Glomerular visceral epithelial cell (primary cell): Measurements from ENCODE around the gene EMX2.

Experiments
- DNase-seq: peaks from one replicate; pipeline ENCODE4 v3.0.0-alpha.2; 2016; ENCODE audit errors: extremely low spot score

Gene EMX2

GRCh38 chr10:117544711-117545140 lies 2.2 kb downstream of the EMX2 start:
- DNase-seq: no peak

- DNase-seq: no peak
Measured at GRCh38 chr10:117545141-117546019, 2.8 kb downstream of the EMX2 start.

DNA sequence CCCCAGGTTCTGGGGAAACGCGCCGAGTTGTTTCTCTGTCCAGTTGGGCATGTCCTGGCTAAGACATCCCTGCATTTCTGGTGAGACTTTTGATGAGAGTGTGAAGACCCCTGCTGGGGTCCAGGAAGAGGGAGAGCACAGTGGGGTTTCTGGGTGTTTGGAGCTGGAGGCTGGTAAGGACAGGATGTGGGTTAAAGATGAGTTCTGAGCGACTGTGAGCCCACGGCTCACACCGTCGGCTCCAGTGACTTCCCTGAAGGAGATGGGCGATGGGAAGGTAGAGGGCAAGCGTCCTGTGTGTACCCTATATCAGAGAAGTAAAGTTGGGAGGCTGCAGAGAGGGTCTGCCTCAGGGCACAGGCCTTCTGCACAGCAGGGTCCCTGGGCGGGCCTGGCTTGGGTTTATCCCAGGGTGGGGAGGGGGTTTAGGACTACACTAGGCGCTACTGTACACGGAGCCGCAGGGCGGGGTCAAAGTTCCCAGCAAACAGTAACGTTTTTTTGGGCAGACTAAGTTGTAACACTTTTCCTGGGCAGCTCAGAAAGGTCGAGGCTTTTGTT lies 3.6 kb downstream of the EMX2 start:
- DNase-seq: no peak

DNA sequence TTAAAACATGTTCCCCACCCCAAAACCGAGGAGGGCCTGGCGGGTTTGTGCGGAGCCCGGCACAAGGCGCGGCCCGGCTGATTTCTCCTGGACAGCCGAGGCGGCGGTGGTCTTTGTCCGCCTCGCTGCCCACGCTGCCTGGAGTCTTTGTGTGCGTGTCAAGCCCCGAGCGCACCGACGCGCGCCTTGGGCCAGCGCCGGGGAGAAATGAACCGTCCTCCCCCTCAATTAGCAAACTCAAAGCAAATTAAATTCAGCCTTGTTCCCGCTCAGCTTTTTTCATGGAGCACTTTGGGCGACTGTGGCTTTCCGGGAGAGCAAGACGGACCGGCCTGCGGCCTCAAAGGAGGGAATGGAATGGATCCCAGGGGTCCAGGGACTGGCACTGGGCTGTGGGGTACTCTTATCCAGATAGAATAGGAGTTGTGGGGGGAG lies 4.1 kb downstream of the EMX2 start:
- DNase-seq: no peak

- DNase-seq: no peak
Measured at GRCh38 chr10:117547016-117547715, 4.6 kb downstream of the EMX2 start.

DNA sequence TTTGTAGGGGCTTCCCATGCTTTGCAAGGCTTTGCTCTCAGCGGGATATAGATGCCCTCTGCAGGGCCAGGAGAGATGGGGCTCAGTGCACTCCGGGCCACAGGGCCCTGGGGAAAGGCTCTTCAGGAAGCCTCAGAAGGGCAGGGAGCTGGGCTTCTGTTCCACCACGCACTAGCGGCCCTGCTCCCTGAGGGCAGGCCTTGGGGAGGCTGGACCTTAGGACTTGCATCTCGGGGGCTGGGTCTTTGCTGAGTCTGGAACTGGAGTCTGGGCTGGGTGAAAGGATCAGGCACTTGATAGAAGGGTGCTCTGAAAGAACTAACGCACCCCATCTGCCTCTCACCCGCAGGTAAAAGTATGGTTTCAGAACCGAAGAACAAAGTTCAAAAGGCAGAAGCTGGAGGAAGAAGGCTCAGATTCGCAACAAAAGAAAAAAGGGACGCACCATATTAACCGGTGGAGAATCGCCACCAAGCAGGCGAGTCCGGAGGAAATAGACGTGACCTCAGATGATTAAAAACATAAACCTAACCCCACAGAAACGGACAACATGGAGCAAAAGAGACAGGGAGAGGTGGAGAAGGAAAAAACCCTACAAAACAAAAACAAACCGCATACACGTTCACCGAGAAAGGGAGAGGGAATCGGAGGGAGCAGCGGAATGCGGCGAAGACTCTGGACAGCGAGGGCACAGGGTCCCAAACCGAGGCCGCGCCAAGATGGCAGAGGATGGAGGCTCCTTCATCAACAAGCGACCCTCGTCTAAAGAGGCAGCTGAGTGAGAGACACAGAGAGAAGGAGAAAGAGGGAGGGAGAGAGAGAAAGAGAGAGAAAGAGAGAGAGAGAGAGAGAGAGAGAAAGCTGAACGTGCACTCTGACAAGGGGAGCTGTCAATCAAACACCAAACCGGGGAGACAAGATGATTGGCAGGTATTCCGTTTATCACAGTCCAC lies 5.4 kb downstream of the EMX2 start:
- no peak for DNase-seq

GRCh38 chr10:117549100-117549585 lies 6.6 kb downstream of the EMX2 start:
- no peak for DNase-seq

DNA sequence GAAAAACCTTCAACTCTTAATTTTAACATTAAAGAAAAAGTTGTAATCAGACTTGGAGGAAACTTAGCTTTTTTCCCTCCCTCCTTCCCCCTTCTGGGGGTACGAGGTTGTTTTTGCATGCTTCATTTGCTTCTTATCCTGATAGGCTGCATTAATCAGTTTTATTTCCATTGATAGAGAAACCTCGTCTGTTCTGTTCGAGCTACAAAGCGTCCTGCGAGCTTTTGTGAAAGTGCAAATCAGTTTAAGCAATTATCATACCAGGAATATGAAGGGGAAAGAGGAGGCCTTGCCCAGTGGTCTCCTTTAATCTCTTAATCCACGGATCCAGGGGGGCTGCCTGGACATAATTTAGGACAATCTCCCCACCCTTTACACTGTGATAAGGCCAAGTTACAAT lies 7.5 kb downstream of the EMX2 start:
- no peak for DNase-seq

- no peak for DNase-seq
Measured at GRCh38 chr10:117550599-117551329, 8.2 kb downstream of the EMX2 start.

DNA sequence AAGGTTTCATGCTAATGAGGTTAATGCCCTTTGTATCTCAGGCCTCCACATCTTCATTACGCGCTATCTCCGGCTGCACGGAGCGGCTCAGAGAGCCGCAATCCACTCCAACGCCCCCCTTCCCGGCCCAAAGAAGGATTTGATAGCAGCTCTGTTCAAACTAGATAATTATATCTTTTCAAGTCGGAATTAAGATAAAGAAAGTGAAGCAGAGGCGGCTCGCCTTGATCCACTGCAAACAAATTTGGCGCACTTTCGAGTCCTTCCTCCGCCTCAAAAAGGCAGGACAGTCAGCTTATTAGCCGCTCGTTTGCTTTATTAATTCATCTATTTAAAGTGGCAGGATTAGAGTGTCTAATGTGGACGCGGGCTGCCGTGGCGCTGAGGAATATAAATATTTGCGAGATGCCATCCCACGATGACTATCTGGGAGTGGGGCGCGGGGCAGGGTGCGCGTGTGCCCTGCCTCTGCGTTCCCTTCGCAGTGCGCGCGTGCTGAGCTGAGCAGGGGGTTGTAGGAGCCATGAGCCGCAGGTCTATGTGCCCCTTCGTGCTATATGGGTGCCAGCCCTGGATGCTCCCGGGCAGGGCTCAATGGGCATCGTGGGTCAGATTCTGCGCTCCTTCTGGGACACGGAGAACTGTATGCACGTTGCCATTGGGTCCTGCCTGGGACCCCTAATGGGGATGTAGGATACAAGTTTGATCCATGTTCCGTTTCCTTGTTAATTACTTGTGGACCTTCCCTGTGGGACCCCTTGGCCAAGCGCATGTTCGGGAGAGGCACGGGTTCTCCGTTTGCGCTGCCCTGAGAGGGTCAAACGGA lies 9.0 kb downstream of the EMX2 start:
- no peak for DNase-seq

DNA sequence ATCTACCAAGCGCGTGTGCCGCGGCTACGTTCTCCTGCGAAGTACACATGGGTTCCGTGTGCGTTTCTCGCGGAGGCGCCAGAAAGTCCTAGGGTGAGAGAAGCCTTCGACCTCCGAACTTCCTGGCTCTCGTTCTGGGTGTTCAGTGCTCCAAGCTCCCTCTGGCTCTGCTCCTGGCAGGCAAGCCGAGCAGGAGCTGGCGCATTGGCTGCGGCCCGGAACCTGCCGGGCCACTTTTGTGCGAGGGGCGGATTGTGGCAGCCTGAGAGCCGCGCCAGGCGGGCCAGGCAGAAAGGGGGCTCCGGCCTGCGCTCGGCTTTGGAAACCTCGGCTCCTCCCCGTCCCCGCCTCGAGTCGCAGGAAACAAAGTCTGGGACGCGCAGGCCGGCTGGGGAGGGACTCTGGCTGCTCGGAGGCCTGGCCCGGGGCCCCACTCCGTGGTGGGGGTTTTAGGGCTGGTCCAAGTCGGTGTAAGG lies 9.6 kb downstream of the EMX2 start:
- no peak for DNase-seq

DNA sequence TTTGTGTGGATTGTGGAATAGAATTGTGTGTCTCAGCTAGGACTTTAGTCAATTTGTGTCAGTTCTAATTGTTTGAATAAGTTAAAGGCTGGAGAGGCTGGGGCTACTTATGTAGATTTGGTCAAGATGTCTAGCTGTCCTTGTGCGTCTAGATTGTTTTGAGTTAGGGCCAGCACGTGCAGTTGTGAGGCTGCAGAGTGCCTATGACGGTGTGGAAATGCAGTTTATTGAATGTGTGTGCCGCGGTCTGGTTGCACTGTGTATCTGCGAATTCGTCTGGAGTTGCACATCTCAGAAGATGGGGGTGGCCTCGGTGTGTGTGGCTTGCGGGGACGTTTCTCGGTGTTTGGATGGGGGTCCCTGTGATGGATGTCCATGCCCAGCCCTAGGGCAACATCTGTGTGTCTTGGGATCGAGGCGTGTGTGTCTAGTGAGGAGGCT lies 10.2 kb downstream of the EMX2 start:
- DNase-seq: no peak

- DNase-seq: no peak
Measured at GRCh38 chr10:117553142-117553814, 10.7 kb downstream of the EMX2 start.

GRCh38 chr10:117553815-117554172 lies 11.2 kb downstream of the EMX2 start:
- DNase-seq: no peak

- DNase-seq: no peak
Measured at GRCh38 chr10:117554241-117554814, 11.8 kb downstream of the EMX2 start.

DNA sequence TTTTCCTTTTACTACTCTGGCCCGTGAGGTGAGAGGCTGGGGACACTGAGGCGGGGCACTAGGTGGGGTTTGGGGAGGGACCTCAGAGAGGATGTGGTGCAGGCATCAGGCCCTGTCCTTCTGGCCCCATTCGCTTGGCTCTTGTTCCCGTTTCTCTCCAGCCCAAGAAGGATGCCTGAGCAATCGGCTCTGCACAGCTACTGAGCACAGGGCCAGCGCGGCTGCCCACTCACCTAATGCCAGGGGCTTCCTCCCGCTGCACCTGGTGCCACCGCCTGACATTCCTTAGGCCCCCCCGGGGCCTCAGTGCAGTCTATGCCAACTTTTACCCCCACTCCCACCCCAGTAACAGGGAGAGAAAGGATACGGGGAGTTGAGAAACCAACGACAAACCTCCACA lies 12.5 kb downstream of the EMX2 start:
- DNase-seq: no peak

GRCh38 chr10:117555863-117556262 lies 13.3 kb downstream of the EMX2 start:
- no peak for DNase-seq

DNA sequence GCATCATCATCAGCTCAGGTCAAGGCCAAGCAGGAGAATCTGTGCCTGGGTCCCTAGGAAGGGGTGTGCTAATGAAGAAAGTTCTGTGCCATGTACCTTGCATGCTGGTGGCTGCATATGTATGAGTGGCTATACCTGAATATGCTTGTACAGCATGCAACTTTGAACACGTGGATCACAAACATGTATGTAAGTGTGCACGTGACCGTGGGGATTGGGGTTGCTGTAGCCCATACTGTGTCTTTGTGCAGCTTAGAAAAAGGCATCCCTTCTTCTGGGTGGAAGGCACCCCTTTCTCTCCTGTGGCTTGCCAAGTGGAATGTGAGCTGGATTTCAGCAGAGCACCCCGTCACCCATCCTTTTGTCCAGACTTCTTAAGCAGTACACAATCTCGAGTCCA lies 13.8 kb downstream of the EMX2 start:
- no peak for DNase-seq

GRCh38 chr10:117559712-117560111 lies 17.2 kb downstream of the EMX2 start:
- DNase-seq: no peak
